GM21723 (cell line): Measurements from ENCODE around the gene KRTAP19-1.

Source experiments
- ATAC-seq: cut with Tn5 transposase; IDR thresholded peaks from one replicate; pipeline ENCODE4 v1.9.1; 2021; ENCODE audit warnings: mild to moderate bottlenecking, moderate library complexity; ENCODE audit not compliant: unreplicated experiment

The KRTAP19-1 gene

GRCh38 chr21:30430170-30430655 is 50.0 kb downstream of the KRTAP19-1 start, which contains the start of gene KRTAP13-4:
Gene KRTAP13-4 (plus strand): TSS chr21:30430220. CDS start chr21:30430276, 56 bp downstream.
- ATAC-seq: no peak
